Erythroblast (primary cell): ENCODE results near the gene LMBR1.

ENCODE experiments used
- DNase-seq, 2 experiments: peaks; one replicate each; lab custom pipeline; 2025; lab: John Stamatoyannopoulos, UW
- GATA1 ChIP-seq: IDR thresholded peaks from 2 replicates; pipeline ENCODE4 v1.6.1; 2011; ENCODE audit warnings: low read depth, mild to moderate bottlenecking, control low read depth, low read length, moderate library complexity
- POLR2A ChIP-seq: IDR thresholded peaks from 2 replicates; pipeline ENCODE4 v1.6.1; 2011; ENCODE audit warnings: mild to moderate bottlenecking, low read length

Gene LMBR1

GRCh38 chr7:156635529-156636385 lies 257.2 kb downstream of the LMBR1 start:
- no peak for DNase-seq
- TF ChIP-seq GATA1 (no peak), POLR2A (no peak)

- no peak for DNase-seq
- TF ChIP-seq GATA1 (no peak), POLR2A (no peak)
Observed at GRCh38 chr7:156634117-156634516, 258.9 kb downstream of the LMBR1 start.

DNA sequence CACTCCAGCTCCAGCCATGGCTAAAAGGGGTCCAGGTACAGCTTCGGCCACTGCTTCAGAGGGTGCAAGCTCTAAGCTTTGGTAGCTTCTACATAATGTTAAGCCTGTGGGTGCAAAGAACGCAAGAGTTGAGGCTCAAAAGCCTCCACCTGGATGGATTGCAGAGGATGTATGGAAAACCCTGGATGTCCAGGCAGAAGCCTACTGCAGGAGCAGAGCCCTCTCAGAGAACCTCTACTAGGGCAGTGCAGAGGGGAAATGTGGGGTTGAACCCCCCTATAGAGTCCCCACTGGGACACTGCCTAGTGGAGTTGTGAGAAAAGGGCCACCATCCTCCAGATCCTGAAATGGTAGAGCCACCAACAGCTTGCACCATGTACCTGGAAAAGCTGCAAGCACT lies 263.1 kb downstream of the LMBR1 start:
- TF ChIP-seq POLR2A: no peak
- TF ChIP-seq GATA1: no peak
- no peak for DNase-seq

GRCh38 chr7:156628562-156628961 lies 264.4 kb downstream of the LMBR1 start:
- TF ChIP-seq GATA1: no peak
- no peak for TF ChIP-seq POLR2A
- no peak for DNase-seq
